ENCODE measurements around the gene FITM2. TPM values are rescaled to one million over a fixed set of nuclear protein-coding genes. Genes with fewer than 3 reads are reported as not detected.

Gene FITM2
- total RNA-seq, 4 donors from 2014 or later = 9.0 to 13.8 (median 10.7) TPM

DNA sequence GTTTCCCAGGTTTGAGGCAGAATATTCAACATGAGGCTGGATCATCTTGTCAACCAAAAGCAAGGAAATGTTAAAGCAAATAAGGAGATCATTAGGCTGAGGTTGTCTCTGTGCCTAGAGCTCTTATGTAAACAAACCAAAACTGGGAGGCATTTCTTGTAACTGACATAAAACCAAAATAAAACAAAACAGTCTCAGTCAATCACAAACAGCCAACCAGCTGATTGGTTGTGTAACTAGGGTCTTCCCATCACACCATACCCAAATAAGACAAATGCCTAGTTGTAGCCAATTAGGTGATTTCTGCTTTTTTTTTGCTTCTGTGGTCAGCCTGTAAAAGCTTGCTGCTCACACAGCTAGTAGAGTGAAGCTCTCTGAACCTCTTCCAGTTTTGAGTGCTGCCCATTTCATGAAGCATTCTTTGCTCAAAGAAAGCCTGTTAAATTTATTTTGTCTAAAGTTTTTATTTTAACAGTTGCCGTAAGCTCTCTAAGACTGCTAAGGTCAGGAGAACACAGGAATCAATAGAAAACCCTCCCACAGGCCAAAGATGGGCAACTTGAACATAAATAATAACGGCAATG, 8.9 kb upstream of the FITM2 start:
- TF ChIP-seq EP300 (IDR thresholded peaks at IDR 0.05) = no peak

GRCh38 chr20:44314870-44315269, 3.9 kb upstream of the FITM2 start:
- H3K27me3 ChIP-seq = peaks cover 0 to 7% of the 10 kb centered on the region in 2 donors
- no peaks in the 10 kb centered on the region for H3K9me3 ChIP-seq
- no peak for TF ChIP-seq EP300 (IDR thresholded peaks at IDR 0.05)
- no peak for TF ChIP-seq POLR2A (IDR thresholded peaks at IDR 0.05)
- TF ChIP-seq, protein P1, sequence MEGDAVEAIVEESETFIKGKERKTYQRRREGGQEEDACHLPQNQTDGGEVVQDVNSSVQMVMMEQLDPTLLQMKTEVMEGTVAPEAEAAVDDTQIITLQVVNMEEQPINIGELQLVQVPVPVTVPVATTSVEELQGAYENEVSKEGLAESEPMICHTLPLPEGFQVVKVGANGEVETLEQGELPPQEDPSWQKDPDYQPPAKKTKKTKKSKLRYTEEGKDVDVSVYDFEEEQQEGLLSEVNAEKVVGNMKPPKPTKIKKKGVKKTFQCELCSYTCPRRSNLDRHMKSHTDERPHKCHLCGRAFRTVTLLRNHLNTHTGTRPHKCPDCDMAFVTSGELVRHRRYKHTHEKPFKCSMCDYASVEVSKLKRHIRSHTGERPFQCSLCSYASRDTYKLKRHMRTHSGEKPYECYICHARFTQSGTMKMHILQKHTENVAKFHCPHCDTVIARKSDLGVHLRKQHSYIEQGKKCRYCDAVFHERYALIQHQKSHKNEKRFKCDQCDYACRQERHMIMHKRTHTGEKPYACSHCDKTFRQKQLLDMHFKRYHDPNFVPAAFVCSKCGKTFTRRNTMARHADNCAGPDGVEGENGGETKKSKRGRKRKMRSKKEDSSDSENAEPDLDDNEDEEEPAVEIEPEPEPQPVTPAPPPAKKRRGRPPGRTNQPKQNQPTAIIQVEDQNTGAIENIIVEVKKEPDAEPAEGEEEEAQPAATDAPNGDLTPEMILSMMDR (IDR thresholded peaks at IDR 0.05) = no peak
- no peak overlapping the region for H3K27ac ChIP-seq
- no peak overlapping the region for H3K4me3 ChIP-seq
- peaks cover 0 to 13% (median 3%) of the 10 kb centered on the region in 4 donors for H3K4me1 ChIP-seq
- no peaks in the 10 kb centered on the region for H3K36me3 ChIP-seq
- no peak for DNase-seq (ENCODE audit: low spot score in 2 of 2)

More for the DNA sequence above, 8.9 kb upstream of the FITM2 start:
- H3K27ac ChIP-seq = no peak overlapping the region
- no peaks in the 10 kb centered on the region for H3K4me1 ChIP-seq
- no peaks in the 10 kb centered on the region for H3K9me3 ChIP-seq
- no peak for DNase-seq (ENCODE audit: low spot score in 2 of 2)
- H3K36me3 ChIP-seq = no peaks in the 10 kb centered on the region
- WGBS, 2 donors = 74 to 82% methylated on average over 2 of the region's 2 CpGs
- H3K4me3 ChIP-seq = no peak overlapping the region
- peaks cover 0 to 12% of the 10 kb centered on the region in 2 donors for H3K27me3 ChIP-seq

- 15 to 20% methylated on average over 15 to 17 of the region's 17 CpGs for WGBS, 2 donors
- no peak for TF ChIP-seq POLR2A (IDR thresholded peaks at IDR 0.05)
- TF ChIP-seq EP300 (IDR thresholded peaks at IDR 0.05) = no peak
- TF ChIP-seq, protein P1 (IDR thresholded peaks at IDR 0.05) = no peak
- Histone ChIP-seq H3K27ac (peak overlapping the region in 2 of 4 donors; percentile 77 to 87), H3K27me3 (no peaks in the 10 kb centered on the region), H3K36me3 (peaks cover 0 to 25% (median 0%) of the 10 kb centered on the region in 3 donors), H3K4me3 (peak overlapping the region; percentile 67 to 97 (median 84)), H3K4me1 (peaks cover 0 to 29% (median 9%) of the 10 kb centered on the region in 4 donors), H3K9me3 (no peaks in the 10 kb centered on the region)
- DNase-seq (ENCODE audit: low spot score in 2 of 2) = peak in 1 of 2 donors; percentile 38
These were observed 989 bp downstream of the FITM2 start for GRCh38 chr20:44309763-44310663.

- TF ChIP-seq, protein P1 (IDR thresholded peaks at IDR 0.05) = no peak
- TF ChIP-seq EP300 (IDR thresholded peaks at IDR 0.05) (no peak), POLR2A (IDR thresholded peaks at IDR 0.05) (no peak)
- WGBS, 2 donors = 91 to 94% methylated on average over 9 of the region's 9 CpGs
- no peaks in the 10 kb centered on the region for H3K9me3 ChIP-seq
These were observed 4.1 kb downstream of the FITM2 start for GRCh38 chr20:44306927-44307326.

DNA sequence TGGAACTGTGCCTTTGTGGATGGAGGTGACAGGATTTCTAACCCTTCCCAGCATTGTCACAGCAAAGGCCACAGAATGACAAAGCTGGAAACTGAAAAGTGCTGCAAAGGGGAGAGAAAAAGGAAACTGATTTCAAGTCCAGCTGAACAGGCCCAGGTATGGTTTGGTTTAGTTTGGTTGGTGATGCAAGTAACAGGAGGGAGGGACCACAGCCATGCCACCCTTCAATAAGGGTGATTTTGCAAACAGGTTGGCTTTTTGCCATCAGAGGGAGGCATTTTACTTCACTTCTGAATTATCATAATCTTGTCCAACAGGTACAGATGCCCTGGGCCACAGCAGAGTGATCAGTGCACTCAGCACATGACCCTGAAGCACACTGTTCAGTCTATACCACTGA, 6.6 kb downstream of the FITM2 start:
- no peak for DNase-seq (ENCODE audit: low spot score in 2 of 2)
- Histone ChIP-seq H3K27ac (no peak overlapping the region), H3K4me1 (peaks cover 0 to 12% (median under 1%) of the 10 kb centered on the region in 4 donors), H3K9me3 (no peaks in the 10 kb centered on the region), H3K36me3 (peaks cover 0 to 61% (median 0%) of the 10 kb centered on the region in 3 donors), H3K27me3 (no peaks in the 10 kb centered on the region), H3K4me3 (no peak overlapping the region)
- TF ChIP-seq, protein P1 (IDR thresholded peaks at IDR 0.05) = no peak
- TF ChIP-seq POLR2A (IDR thresholded peaks at IDR 0.05) (no peak), EP300 (IDR thresholded peaks at IDR 0.05) (no peak)

More at GRCh38 chr20:44306927-44307326, 4.1 kb downstream of the FITM2 start:
- H3K27ac ChIP-seq = no peak overlapping the region
- peaks cover 0 to 29% (median 9%) of the 10 kb centered on the region in 4 donors for H3K4me1 ChIP-seq
- peaks cover 0 to 47% (median 0%) of the 10 kb centered on the region in 3 donors for H3K36me3 ChIP-seq
- H3K27me3 ChIP-seq = no peaks in the 10 kb centered on the region
- no peak for DNase-seq (ENCODE audit: low spot score in 2 of 2)
- no peak overlapping the region for H3K4me3 ChIP-seq
